Endodermal cell (in vitro differentiated cells): ENCODE measurements around the gene ACSM6. TPM values are rescaled to one million over a fixed set of nuclear protein-coding genes. Genes with fewer than 3 reads are reported as not detected.

ENCODE experiments used
- DNase-seq: peaks from one replicate; pipeline ENCODE4 v3.0.0-alpha.2; 2017
- H3K27ac ChIP-seq: 2 replicates; pipeline ENCODE4 v1.5.1; 2013; ENCODE audit warnings: mild to moderate bottlenecking, low read depth, low read length, moderate library complexity
- H3K27me3 ChIP-seq: 2 replicates; pipeline ENCODE4 v1.6.1; 2013; ENCODE audit warnings: mild to moderate bottlenecking, low read length, moderate library complexity; ENCODE audit not compliant: insufficient read depth, control insufficient read depth, poor library complexity, severe bottlenecking
- H3K36me3 ChIP-seq: 2 replicates; pipeline ENCODE4 v1.7.0; 2013; ENCODE audit warnings: mild to moderate bottlenecking, low read length, moderate library complexity; ENCODE audit not compliant: control insufficient read depth, insufficient read depth
- H3K4me1 ChIP-seq: one replicate; pipeline ENCODE4 v1.7.0; 2013; ENCODE audit warnings: low read length; ENCODE audit not compliant: control insufficient read depth, insufficient read depth
- H3K4me3 ChIP-seq: 2 replicates; pipeline ENCODE4 v1.5.1; 2013; ENCODE audit warnings: mild to moderate bottlenecking, low read length, moderate library complexity
- H3K9ac ChIP-seq: 2 replicates; pipeline ENCODE4 v1.6.1; 2013; ENCODE audit warnings: mild to moderate bottlenecking, low read length, moderate library complexity; ENCODE audit not compliant: poor library complexity, severe bottlenecking; ENCODE audit errors: extremely low read depth
- H3K9me3 ChIP-seq: 2 replicates; pipeline ENCODE4 v1.6.1; 2013; ENCODE audit warnings: mild to moderate bottlenecking, low read length, moderate library complexity; ENCODE audit not compliant: control insufficient read depth
- H3K27ac Mint-ChIP-seq: 2 replicates; pipeline ENCODE4 v1.8.0; 2020; ENCODE audit warnings: mixed read lengths
- H3K27me3 Mint-ChIP-seq: 2 replicates; pipeline ENCODE4 v1.8.0; 2021; ENCODE audit warnings: mild to moderate bottlenecking, mixed read lengths; ENCODE audit not compliant: insufficient read depth
- H3K36me3 Mint-ChIP-seq: 2 replicates; pipeline ENCODE4 v1.8.0; 2020; ENCODE audit warnings: low read depth, mixed read lengths
- H3K4me1 Mint-ChIP-seq: 2 replicates; pipeline ENCODE4 v1.8.0; 2020; ENCODE audit warnings: mixed read lengths
- H3K4me3 Mint-ChIP-seq: 2 replicates; pipeline ENCODE4 v1.8.0; 2020; ENCODE audit warnings: mild to moderate bottlenecking, moderate library complexity, mixed read lengths
- H3K9me3 Mint-ChIP-seq: 2 replicates; pipeline ENCODE4 v1.8.0; 2020; ENCODE audit warnings: mild to moderate bottlenecking, mixed read lengths
- CTCF ChIP-seq: fragments of 200-600 bp; sonication (generic); conservative IDR thresholded peaks from 2 replicates; pipeline ENCODE4 v1.5.0; 2021; ENCODE audit warnings: antibody characterized with exemption, mild to moderate bottlenecking
- WGBS, 2 experiments: methylation state at CpG; one replicate each; pipeline versions ENCODE4 v1.1.5 to v1.1.7; 2013; ENCODE audit warnings: missing lambda C conversion rate in 2 of 2, mixed read lengths in 1 of 2; ENCODE audit not compliant: insufficient coverage in 1 of 2, insufficient read length in 1 of 2; 5-methylcytosine and 5-hydroxymethylcytosine counted together
- long read RNA-seq, 4 experiments: library from polyadenylated mRNA in 2 of 4; library from RNA in 1 of 4; library from capped mRNA in 1 of 4; stranded (forward) in 3 of 4; unstranded in 1 of 4; transcript quantifications; one replicate each; pipeline ENCODE4 v2.0.0, GENCODE V29; 2020 to 2021; ENCODE audit warnings: inconsistent platforms in 1 of 4
- polyA plus RNA-seq, 2 experiments: library from polyadenylated mRNA; stranded (reverse); fragments of 50-300 nt; gene quantifications; one replicate each; pipeline ENCODE4 v1.2.3, GENCODE V29; 2013
- total RNA-seq, 2 donors: library from RNA; stranded (reverse); fragmentation: NEBNext Ultra II Directional in 1 of 2; extraction: Animal tissue kit (Norgen Biotek cat#: 25700) in 1 of 2; gene quantifications; 2 replicates in 1 of 2; 3 replicates in 1 of 2; pipeline ENCODE4 v1.2.1, GENCODE V29; 2021

The ACSM6 gene
- not detected for total RNA-seq
- polyA plus RNA-seq (2013, experiment 1 of 2): not detected
- polyA plus RNA-seq (2013, experiment 2 of 2): not detected
- long read RNA-seq, experiment 1: 0 reads
- long read RNA-seq, experiment 2, partial matches to known transcripts: 0 of 2 reads
- long read RNA-seq, experiment 2, other reads (novel, unspliced or antisense): 2 of 2 reads
- long read RNA-seq, experiment 3: 0 reads
- long read RNA-seq, experiment 4: 0 reads

DNA sequence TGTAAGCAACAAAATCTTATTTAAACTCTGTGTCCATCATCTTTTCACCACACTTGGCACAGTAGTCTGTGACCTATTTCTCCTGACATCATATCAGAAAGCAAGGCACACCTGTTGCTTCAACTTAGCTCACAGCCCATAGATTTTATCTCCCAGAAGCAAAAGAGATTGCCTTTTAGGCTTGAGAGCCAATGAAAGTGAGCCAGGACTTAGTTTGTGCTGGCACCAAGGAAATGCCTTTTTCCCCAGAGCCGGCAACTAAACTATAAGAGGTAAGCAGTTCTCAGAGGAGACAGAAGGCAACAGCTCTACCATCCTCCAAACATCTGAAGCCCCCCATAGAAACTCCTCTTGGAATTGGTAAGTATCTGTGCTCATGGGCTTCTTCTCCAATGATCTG, at the start of gene ACSM6:
Gene ACSM6 (plus strand): TSS at position 295 of the 400 bp plus-strand sequence. CDS start 248 bp downstream, outside the sequence.
- no peak within 1 kb of the TSS for H3K9ac ChIP-seq
- Mint-ChIP-seq H3K27ac (no peak within 1 kb of the TSS), H3K36me3 (peaks cover 4% of the 10 kb centered on the region), H3K27me3 (no peaks in the 10 kb centered on the region), H3K4me1 (peaks cover 10% of the 10 kb centered on the region), H3K9me3 (no peaks in the 10 kb centered on the region), H3K4me3 (no peak within 1 kb of the TSS)
- H3K27me3 ChIP-seq: no peaks in the 10 kb centered on the region
- whole genome bisulfite sequencing, 2 experiments: 92% methylated on average over 1 of the region's 1 CpG; no CpG with 5 or more reads in 1 of the 2 experiments
- no peak for DNase-seq
- no peaks in the 10 kb centered on the region for H3K36me3 ChIP-seq
- no peaks in the 10 kb centered on the region for H3K9me3 ChIP-seq
- no peak within 1 kb of the TSS for H3K4me3 ChIP-seq
- H3K4me1 ChIP-seq: no peaks in the 10 kb centered on the region
- no peak within 1 kb of the TSS for H3K27ac ChIP-seq
- TF ChIP-seq CTCF: no peak

DNA sequence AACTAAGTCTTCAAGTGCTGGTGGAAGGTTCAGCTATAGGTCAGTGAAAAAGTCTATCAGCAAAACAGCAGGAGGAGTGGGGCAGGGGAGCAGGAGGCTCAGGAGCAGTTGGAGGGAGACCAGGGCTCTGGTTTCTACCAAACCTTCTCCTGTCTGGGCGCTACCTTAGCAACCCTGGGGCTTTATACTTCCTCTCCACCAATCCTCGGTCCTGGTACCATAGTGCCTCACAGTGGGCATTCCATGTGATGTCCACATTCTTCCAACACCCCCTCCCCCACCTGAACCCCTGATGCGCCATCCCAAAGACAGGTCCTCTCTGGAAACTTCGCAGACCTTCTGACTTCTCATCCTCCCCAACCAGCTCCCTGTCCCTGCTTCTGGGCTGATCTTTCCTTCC, 25.3 kb upstream of the ACSM6 start:
- DNase-seq: no peak
- peaks cover 40% of the 10 kb centered on the region for H3K36me3 Mint-ChIP-seq
- no peaks in the 10 kb centered on the region for H3K27me3 ChIP-seq
- 86 to 91% methylated on average over 3 to 4 of the region's 4 CpGs for WGBS, 2 experiments
- no peak overlapping the region for H3K4me3 Mint-ChIP-seq
- no peaks in the 10 kb centered on the region for H3K36me3 ChIP-seq
- no peak overlapping the region for H3K4me3 ChIP-seq
- H3K9me3 ChIP-seq: peaks cover 4% of the 10 kb centered on the region
- H3K27ac ChIP-seq: no peak overlapping the region
- no peak for TF ChIP-seq CTCF
- H3K9me3 Mint-ChIP-seq: peaks cover 37% of the 10 kb centered on the region
- H3K4me1 Mint-ChIP-seq: no peaks in the 10 kb centered on the region
- H3K27me3 Mint-ChIP-seq: no peaks in the 10 kb centered on the region
- no peak overlapping the region for H3K9ac ChIP-seq
- H3K27ac Mint-ChIP-seq: no peak overlapping the region
- H3K4me1 ChIP-seq: no peaks in the 10 kb centered on the region

- Histone ChIP-seq H3K27me3 (no peaks in the 10 kb centered on the region), H3K4me1 (no peaks in the 10 kb centered on the region), H3K4me3 (no peak overlapping the region), H3K9me3 (peaks cover 4% of the 10 kb centered on the region), H3K27ac (no peak overlapping the region), H3K36me3 (no peaks in the 10 kb centered on the region), H3K9ac (no peak overlapping the region)
- Mint-ChIP-seq H3K27me3 (no peaks in the 10 kb centered on the region), H3K9me3 (peaks cover 33% of the 10 kb centered on the region), H3K36me3 (peaks cover 35% of the 10 kb centered on the region), H3K4me1 (no peaks in the 10 kb centered on the region), H3K27ac (no peak overlapping the region), H3K4me3 (no peak overlapping the region)
- DNase-seq: no peak
- WGBS, 2 experiments: 93% methylated on average over 1 of the region's 1 CpG; no CpG with 5 or more reads in 1 of the 2 experiments
- no peak for TF ChIP-seq CTCF
Observed at GRCh38 chr10:95169522-95169921, 24.5 kb upstream of the ACSM6 start.
